HCT116 (cell line): ENCODE data around the gene KNOP1. TPM values are rescaled to one million over a fixed set of nuclear protein-coding genes. Genes with fewer than 3 reads are reported as not detected.

Experiments
- ATAC-seq: fragments of 200-7000 bp; cut with Tn5 transposase; 2 replicates; pipeline ENCODE4 v1.9.1; 2020; ENCODE audit warnings: mild to moderate bottlenecking, moderate library complexity
- BruUV-seq: library from RNA; stranded (reverse); fragments of 400-500 nt; replicated peaks from 2 replicates; lab custom pipeline; 2021; lab: Mats Ljungman, UMichigan
- CTCF ChIA-PET: fragments of 300-600 bp; sonication (Branson Sonifier 250); formaldehyde crosslinking; loops from one replicate; lab custom pipeline; 2021; ENCODE audit warnings: antibody characterized with exemption; lab: Charles Lee
- POLR2A ChIA-PET: fragments of 300-600, 350-600 bp; sonication (Branson Sonifier 250); formaldehyde crosslinking; loops from one replicate; lab custom pipeline; 2021; ENCODE audit warnings: antibody characterized with exemption; lab: Charles Lee
- RAD21 ChIA-PET, 2 experiments: fragments of 300-600 bp; sonication (Branson Sonifier 250); formaldehyde crosslinking; loops; one replicate each; lab custom pipeline; 2023; ENCODE audit warnings: low total read pairs in 2 of 2; ENCODE audit not compliant: uncharacterized antibody in 2 of 2, unreplicated experiment in 2 of 2, low non-redundant PET in 1 of 2; lab: Charles Lee
- DNase-seq: peaks from one replicate; pipeline ENCODE4 v3.0.0-alpha.2; 2010; ENCODE audit warnings: low read depth, low spot score
- H2AFZ ChIP-seq: fragments of 200-600 bp; shearing (Covaris generic), sonication (generic); 2 replicates; pipeline ENCODE4 v1.6.1; 2017; ENCODE audit warnings: low read depth, mixed run types, mixed read lengths, antibody characterized with exemption, low read length; ENCODE audit not compliant: poor library complexity, severe bottlenecking
- H3K27ac ChIP-seq: 2 replicates; pipeline ENCODE4 v1.5.1; 2012; ENCODE audit warnings: low read depth, low read length
- H3K27me3 ChIP-seq: fragments of 200-600 bp; sonication (generic); 2 replicates; pipeline ENCODE4 v1.6.1; 2016; ENCODE audit warnings: mixed run types, low read length, mixed read lengths; ENCODE audit not compliant: insufficient read depth
- H3K36me3 ChIP-seq, 2 experiments: fragments of 200-500 bp in 1 of 2; fragments of 200-600 bp in 1 of 2; sonication (Bioruptor generic) in 1 of 2; sonication (generic) in 1 of 2; 2 replicates each; pipeline versions ENCODE4 v1.5.1 to v1.6.1; 2014 to 2016; ENCODE audit warnings: low read length in 2 of 2, inconsistent platforms in 1 of 2, mixed read lengths in 1 of 2, mixed run types in 1 of 2; ENCODE audit not compliant: insufficient read depth in 2 of 2, control insufficient read depth in 1 of 2
- H3K4me1 ChIP-seq, 2 experiments: fragments of 200-600 bp in 1 of 2; sonication (generic) in 1 of 2; 2 replicates each; pipeline versions ENCODE4 v1.5.1 to v1.6.1; 2012 to 2017; ENCODE audit warnings: low read length in 2 of 2, inconsistent platforms in 1 of 2, mild to moderate bottlenecking in 1 of 2, mixed read lengths in 1 of 2, mixed run types in 1 of 2, moderate library complexity in 1 of 2; ENCODE audit not compliant: insufficient read depth in 2 of 2, control insufficient read depth in 1 of 2
- H3K4me2 ChIP-seq: fragments of 200-600 bp; sonication (generic); 2 replicates; pipeline ENCODE4 v1.6.1; 2017; ENCODE audit warnings: mixed run types, low read length, mixed read lengths
- H3K4me3 ChIP-seq, 2 experiments: fragments of 200-600 bp in 1 of 2; sonication (generic) in 1 of 2; replicated peaks in 1 of 2; 2 replicates each; pipeline ENCODE4 v1.5.1; 2011 to 2016; ENCODE audit warnings: low read length in 2 of 2, control low read depth in 1 of 2, low read depth in 1 of 2, mild to moderate bottlenecking in 1 of 2, mixed read lengths in 1 of 2, mixed run types in 1 of 2
- H3K79me2 ChIP-seq: fragments of 200-600 bp; sonication (generic); 2 replicates; pipeline ENCODE4 v1.6.1; 2017; ENCODE audit warnings: mild to moderate bottlenecking, mixed run types, low read length, moderate library complexity, mixed read lengths; ENCODE audit not compliant: insufficient read depth
- H3K9ac ChIP-seq: fragments of 200-600 bp; sonication (generic); 2 replicates; pipeline ENCODE4 v1.6.1; 2016; ENCODE audit warnings: low read length, mixed read lengths
- H3K9me2 ChIP-seq: fragments of 200-600 bp; sonication (generic), shearing (Covaris generic); 2 replicates; pipeline ENCODE4 v1.6.1; 2017; ENCODE audit warnings: mixed run types, mild to moderate bottlenecking, moderate library complexity; ENCODE audit not compliant: insufficient read depth
- H3K9me3 ChIP-seq, 2 experiments: fragments of 200-500 bp in 1 of 2; fragments of 200-600 bp in 1 of 2; sonication (Bioruptor generic) in 1 of 2; sonication (generic) in 1 of 2; 2 replicates each; pipeline ENCODE4 v1.6.1; 2014 to 2017; ENCODE audit warnings: low read length in 2 of 2, mixed read lengths in 2 of 2, inconsistent platforms in 1 of 2, low read depth in 1 of 2, mild to moderate bottlenecking in 1 of 2, mixed run types in 1 of 2, moderate library complexity in 1 of 2; ENCODE audit not compliant: control insufficient read depth in 1 of 2, insufficient read depth in 1 of 2
- H4K20me1 ChIP-seq: fragments of 200-600 bp; sonication (generic), shearing (Covaris generic); 2 replicates; pipeline ENCODE4 v1.6.1; 2017; ENCODE audit warnings: mixed run types, mild to moderate bottlenecking, moderate library complexity; ENCODE audit not compliant: insufficient read depth
- EGR1 ChIP-seq: IDR thresholded peaks from 2 replicates; pipeline ENCODE4 v1.6.1; 2012; ENCODE audit warnings: low read depth
- ELF1 ChIP-seq: IDR thresholded peaks from 2 replicates; pipeline ENCODE4 v1.6.1; 2012; ENCODE audit warnings: low read depth, borderline replicate concordance
- EZH2 ChIP-seq: fragments of 200-600 bp; sonication (generic); IDR thresholded peaks from 2 replicates; pipeline ENCODE4 v1.6.1; 2017; ENCODE audit warnings: antibody characterized with exemption, mixed run types
- EZH2phosphoT487 ChIP-seq: fragments of 200-600 bp; IDR thresholded peaks from 2 replicates; pipeline ENCODE4 v1.6.1; 2018; ENCODE audit warnings: antibody characterized with exemption, borderline replicate concordance
- FOSL1 ChIP-seq: IDR thresholded peaks from 2 replicates; pipeline ENCODE4 v1.6.1; 2012; ENCODE audit warnings: low read depth
- JUND ChIP-seq: IDR thresholded peaks from 2 replicates; pipeline ENCODE4 v1.6.1; 2012
- RAD21 ChIP-seq: IDR thresholded peaks from 2 replicates; pipeline ENCODE4 v1.6.1; 2012; ENCODE audit warnings: low read depth, mild to moderate bottlenecking
- SIN3A ChIP-seq: IDR thresholded peaks from 2 replicates; pipeline ENCODE4 v1.6.1; 2012; ENCODE audit warnings: low read depth
- SRF ChIP-seq: IDR thresholded peaks from 2 replicates; pipeline ENCODE4 v1.6.1; 2012; ENCODE audit warnings: low read depth
- YY1 ChIP-seq: IDR thresholded peaks from 2 replicates; pipeline ENCODE4 v1.6.1; 2011; ENCODE audit warnings: low read length, low read depth, moderate library complexity, mild to moderate bottlenecking; ENCODE audit not compliant: insufficient replicate concordance; ENCODE audit errors: extremely low read depth
- ZFX ChIP-seq: fragments of 450-650 bp; IDR thresholded peaks from 2 replicates; pipeline ENCODE4 v1.6.1; 2017
- ZNF274 ChIP-seq: fragments of 200-500 bp; sonication (Bioruptor generic); IDR thresholded peaks from 2 replicates; pipeline ENCODE4 v1.6.1; 2014; ENCODE audit warnings: mild to moderate bottlenecking, low read depth, low read length, inconsistent platforms
- intact Hi-C: fragments of 100-400 bp; cut with micrococcal nuclease; formaldehyde crosslinking; loops from 2 replicates; pipeline ENCODE4 v1.10.0; 2022
- total RNA-seq: library from RNA; stranded (reverse); gene quantifications from one replicate; pipeline ENCODE4 v1.2.1, GENCODE V29; 2021; ENCODE audit not compliant: unreplicated experiment
- TF ChIP-seq, protein P1 (sequence below): IDR thresholded peaks from 2 replicates; pipeline ENCODE4 v1.6.1; 2012
- TF ChIP-seq, protein P2 (sequence below): IDR thresholded peaks from 2 replicates; pipeline ENCODE4 v1.6.1; 2012
- TF ChIP-seq, protein P3 (sequence below), 3 experiments: fragments of 200-600 bp in 1 of 3; sonication (generic) in 1 of 3; IDR thresholded peaks in 2 of 3; conservative IDR thresholded peaks in 1 of 3; 2 replicates each; pipeline ENCODE4 v1.5.1; 2012 to 2017; ENCODE audit warnings: low read depth in 2 of 3, low read length in 2 of 3, antibody characterized with exemption in 1 of 3, borderline replicate concordance in 1 of 3, control low read depth in 1 of 3, mild to moderate bottlenecking in 1 of 3, mixed read lengths in 1 of 3, mixed run types in 1 of 3, moderate library complexity in 1 of 3; ENCODE audit not compliant: insufficient read depth in 1 of 3

The KNOP1 gene
- total RNA-seq, 1 experiment from 2014 or later = 34.6 TPM

DNA sequence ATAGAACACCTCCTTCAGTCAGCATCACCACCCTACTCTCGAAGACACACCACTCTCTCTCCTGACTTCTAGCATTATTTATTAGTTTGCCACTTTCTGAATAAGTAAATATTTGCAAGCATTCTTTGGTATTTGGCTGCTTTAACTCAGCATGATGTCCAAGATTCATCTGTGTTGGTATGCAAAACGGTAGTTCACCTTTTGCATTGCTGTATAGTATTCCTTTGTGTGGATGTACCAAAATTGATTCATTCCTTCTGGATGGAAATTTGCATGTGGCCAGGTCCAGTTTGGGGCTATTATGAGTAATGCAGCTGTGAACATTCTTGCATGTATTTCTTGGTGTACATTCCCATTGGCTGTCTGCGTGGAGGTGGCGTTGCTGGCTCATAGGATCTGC lies 32.9 kb downstream of the KNOP1 start:
- no TSS peak for BruUV-seq
- Histone ChIP-seq H3K79me2 (no peaks in the 10 kb centered on the region), H3K36me3 (no peaks in the 10 kb centered on the region; a peak in 1 of 4 replicates), H3K27ac (no peak overlapping the region), H3K4me1 (no peaks in the 10 kb centered on the region), H4K20me1 (no peaks in the 10 kb centered on the region), H3K4me3 (no peak overlapping the region), H2AFZ (no peak overlapping the region), H3K9ac (no peak overlapping the region), H3K9me2 (no peaks in the 10 kb centered on the region), H3K4me2 (no peak overlapping the region), H3K27me3 (no peaks in the 10 kb centered on the region), H3K9me3 (no peaks in the 10 kb centered on the region)
- ChIA-PET CTCF (no interaction called here), POLR2A (no interaction called here), RAD21 (no interaction called here)
- TF ChIP-seq SRF (no peak), FOSL1 (no peak), JUND (no peak), YY1 (no peak), EZH2phosphoT487 (no peak), EGR1 (no peak), RAD21 (no peak), ZFX (no peak), SIN3A (no peak), ELF1 (no peak), EZH2 (no peak), ZNF274 (no peak)
- TF ChIP-seq, protein P1, sequence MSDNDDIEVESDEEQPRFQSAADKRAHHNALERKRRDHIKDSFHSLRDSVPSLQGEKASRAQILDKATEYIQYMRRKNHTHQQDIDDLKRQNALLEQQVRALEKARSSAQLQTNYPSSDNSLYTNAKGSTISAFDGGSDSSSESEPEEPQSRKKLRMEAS = no peak
- TF ChIP-seq, protein P2, sequence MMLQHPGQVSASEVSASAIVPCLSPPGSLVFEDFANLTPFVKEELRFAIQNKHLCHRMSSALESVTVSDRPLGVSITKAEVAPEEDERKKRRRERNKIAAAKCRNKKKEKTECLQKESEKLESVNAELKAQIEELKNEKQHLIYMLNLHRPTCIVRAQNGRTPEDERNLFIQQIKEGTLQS = no peak
- TF ChIP-seq, protein P3, sequence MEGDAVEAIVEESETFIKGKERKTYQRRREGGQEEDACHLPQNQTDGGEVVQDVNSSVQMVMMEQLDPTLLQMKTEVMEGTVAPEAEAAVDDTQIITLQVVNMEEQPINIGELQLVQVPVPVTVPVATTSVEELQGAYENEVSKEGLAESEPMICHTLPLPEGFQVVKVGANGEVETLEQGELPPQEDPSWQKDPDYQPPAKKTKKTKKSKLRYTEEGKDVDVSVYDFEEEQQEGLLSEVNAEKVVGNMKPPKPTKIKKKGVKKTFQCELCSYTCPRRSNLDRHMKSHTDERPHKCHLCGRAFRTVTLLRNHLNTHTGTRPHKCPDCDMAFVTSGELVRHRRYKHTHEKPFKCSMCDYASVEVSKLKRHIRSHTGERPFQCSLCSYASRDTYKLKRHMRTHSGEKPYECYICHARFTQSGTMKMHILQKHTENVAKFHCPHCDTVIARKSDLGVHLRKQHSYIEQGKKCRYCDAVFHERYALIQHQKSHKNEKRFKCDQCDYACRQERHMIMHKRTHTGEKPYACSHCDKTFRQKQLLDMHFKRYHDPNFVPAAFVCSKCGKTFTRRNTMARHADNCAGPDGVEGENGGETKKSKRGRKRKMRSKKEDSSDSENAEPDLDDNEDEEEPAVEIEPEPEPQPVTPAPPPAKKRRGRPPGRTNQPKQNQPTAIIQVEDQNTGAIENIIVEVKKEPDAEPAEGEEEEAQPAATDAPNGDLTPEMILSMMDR (IDR thresholded peaks at IDR 0.05 in 2 of 3, conservative IDR thresholded peaks at IDR 0.05 in 1 of 3; ENCODE audit: borderline replicate concordance in 1 of 3, insufficient read depth in 1 of 3, low read depth in 2 of 3, low read length in 2 of 3) = no peak
- no peak for ATAC-seq
- intact Hi-C loops = no loop called here
- DNase-seq = no peak
